ENCODE measurements around the gene SPAG16. TPM values are rescaled to one million over a fixed set of nuclear protein-coding genes. Genes with fewer than 3 reads are reported as not detected.

The SPAG16 gene
- 1 to 10 TPM; 7.7 to 8.2 TPM for total RNA-seq
- 15.3 TPM for polyA plus RNA-seq

DNA sequence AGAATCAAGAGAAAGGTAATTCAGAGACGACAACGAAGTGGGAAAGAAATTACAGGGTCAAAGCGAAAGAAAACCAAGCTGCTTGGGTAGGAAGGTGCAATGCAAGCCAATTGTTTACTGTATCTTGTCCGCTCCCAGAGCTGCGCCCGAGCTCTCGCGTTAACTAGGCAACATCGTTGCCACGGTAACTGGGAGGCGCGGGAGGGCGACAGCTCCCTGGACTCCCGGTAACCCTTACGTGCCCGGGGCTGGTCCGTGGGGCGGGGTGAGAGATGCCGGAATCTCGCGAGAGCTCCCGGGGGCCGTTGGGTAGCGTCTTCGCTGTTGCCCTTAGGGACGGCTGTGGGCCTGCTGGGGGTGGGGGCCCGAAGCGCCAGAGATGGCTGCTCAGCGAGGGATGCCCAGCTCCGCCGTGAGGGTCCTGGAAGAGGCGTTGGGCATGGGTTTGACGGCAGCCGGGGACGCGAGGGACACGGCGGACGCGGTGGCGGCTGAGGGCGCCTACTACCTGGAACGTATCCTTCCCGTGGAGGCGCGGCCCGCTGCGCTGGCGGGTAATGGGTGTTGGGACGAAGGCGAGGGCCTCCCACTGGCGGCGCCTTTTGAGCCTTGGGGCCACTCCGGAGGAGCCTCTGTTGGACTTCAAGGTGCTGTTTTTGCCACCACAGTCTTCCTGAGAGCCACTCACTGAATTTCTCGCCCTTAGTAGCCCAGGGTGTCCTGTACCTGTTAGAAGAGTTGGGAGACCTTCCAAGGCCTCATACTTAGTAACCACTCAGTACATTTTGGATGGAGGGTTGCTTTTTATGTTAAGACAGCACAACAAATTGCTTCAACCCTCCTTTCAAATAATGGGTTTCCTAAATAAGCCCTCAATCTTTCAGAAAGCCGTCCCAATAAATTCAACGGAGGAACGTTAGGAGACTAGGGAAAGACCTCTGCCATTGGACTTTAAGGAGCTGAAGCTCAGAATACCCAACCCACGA is at the start of gene SPAG16:
Gene SPAG16 (plus strand): TSS at position 360 of the 986 bp plus-strand sequence.
- Mint-ChIP-seq H3K27me3 (peaks cover 0 to 4% of the 10 kb centered on the region in 2 donors), H3K4me1 (peaks cover 31 to 54% (median 48%) of the 10 kb centered on the region in 3 donors), H3K4me3 (peak within 1 kb of the TSS; percentile 89 to 98 (median 95)), H3K27ac (peak within 1 kb of the TSS; percentile 91 to 97 (median 94)), H3K9me3 (no peaks in the 10 kb centered on the region), H3K36me3 (peaks cover 0 to 7% (median 0%) of the 10 kb centered on the region in 3 donors)
- Histone ChIP-seq H3K27me3 (ENCODE audit: insufficient read depth, low read length, poor library complexity, severe bottlenecking) (no peaks in the 10 kb centered on the region), H3K27ac (ENCODE audit: low read depth, low read length) (peak within 1 kb of the TSS; percentile 57), H3K36me3 (ENCODE audit: insufficient read depth, low read length) (no peaks in the 10 kb centered on the region), H3K4me1 (ENCODE audit: insufficient read depth, low read length) (peaks cover 14% of the 10 kb centered on the region), H3K9me3 (ENCODE audit: low read length) (no peaks in the 10 kb centered on the region), H3K4me3 (ENCODE audit: low read length) (peak within 1 kb of the TSS; percentile 82)
- ChIA-PET CTCF (interaction anchor here (1.0 to 1.5 kb wide), 3 partner anchors 24 to 1523 kb away, joined by 3 to 4 read pairs (median 3); no protein-coding TSS in a partner anchor), POLR2A (interaction anchor here (1.0 kb wide), 1 partner anchor 1524 kb away, joined by 3 read pairs; no protein-coding TSS in a partner anchor)
- peak; percentile 92 to 98 (median 95) for DNase-seq

DNA sequence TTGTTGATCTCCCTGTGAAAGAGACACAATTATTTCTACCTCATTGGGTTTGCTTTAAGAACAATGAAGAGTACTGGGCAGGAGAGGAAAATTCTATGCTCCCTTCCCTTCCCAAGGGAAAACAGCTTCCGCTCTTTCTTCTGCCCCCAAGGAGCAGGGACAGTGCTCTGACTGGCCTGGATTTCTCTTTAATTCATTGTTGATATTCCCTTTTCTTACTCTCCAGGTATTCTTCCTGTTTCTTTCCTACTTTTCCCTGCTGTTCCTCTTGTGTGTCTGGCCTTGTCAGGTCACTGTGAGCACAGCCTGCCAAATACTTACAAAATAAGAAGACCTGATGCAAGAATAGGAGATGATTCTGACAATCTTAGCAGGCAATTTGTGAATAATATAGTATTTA is 49.6 kb upstream of the SPAG16 start:
- no peaks in the 10 kb centered on the region for H3K27me3 ChIP-seq (ENCODE audit: insufficient read depth, low read length, poor library complexity, severe bottlenecking)
- no peak for DNase-seq
- no peaks in the 10 kb centered on the region for H3K36me3 Mint-ChIP-seq
- peaks cover 24 to 58% (median 27%) of the 10 kb centered on the region in 3 donors for H3K4me1 Mint-ChIP-seq
- CTCF ChIA-PET = no interaction called here
- no peaks in the 10 kb centered on the region for H3K4me1 ChIP-seq (ENCODE audit: insufficient read depth, low read length)
- peaks cover 5 to 23% of the 10 kb centered on the region in 2 donors for H3K27me3 Mint-ChIP-seq
- H3K27ac Mint-ChIP-seq = peak overlapping the region in 6 of 8 donors; percentile 1 to 69 (median 20)
- no peaks in the 10 kb centered on the region for H3K36me3 ChIP-seq (ENCODE audit: insufficient read depth, low read length)
- H3K4me3 ChIP-seq (ENCODE audit: low read length) = no peak overlapping the region
- H3K9me3 ChIP-seq (ENCODE audit: low read length) = no peaks in the 10 kb centered on the region
- H3K27ac ChIP-seq (ENCODE audit: low read depth, low read length) = no peak overlapping the region
- POLR2A ChIA-PET = no interaction called here
- H3K9me3 Mint-ChIP-seq = no peaks in the 10 kb centered on the region
- H3K4me3 Mint-ChIP-seq = peak overlapping the region in 1 of 7 donors; percentile 58

DNA sequence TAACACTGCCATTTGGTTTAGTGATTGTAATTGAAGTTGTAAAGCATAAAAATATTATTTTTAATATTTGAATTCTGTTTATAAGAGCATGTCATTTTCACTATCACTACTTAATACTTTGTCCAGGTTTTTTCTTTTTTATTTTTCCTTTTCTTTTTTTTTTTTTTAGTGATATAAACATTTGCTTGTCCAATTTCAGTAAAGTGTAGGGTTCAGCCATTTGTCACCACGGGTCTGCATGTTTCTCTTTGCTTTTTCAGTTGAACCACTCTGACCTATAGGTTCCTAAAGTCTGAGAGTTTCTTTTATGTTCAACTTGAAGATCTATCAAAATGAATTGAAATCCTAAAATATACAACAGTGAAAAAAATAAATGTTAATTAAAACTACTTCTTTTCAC is 48.5 kb upstream of the SPAG16 start:
- no peaks in the 10 kb centered on the region for H3K27me3 ChIP-seq (ENCODE audit: insufficient read depth, low read length, poor library complexity, severe bottlenecking)
- Mint-ChIP-seq H3K4me3 (no peak overlapping the region), H3K4me1 (peaks cover 24 to 61% (median 27%) of the 10 kb centered on the region in 3 donors), H3K9me3 (no peaks in the 10 kb centered on the region), H3K27ac (peak overlapping the region in 2 of 8 donors; percentile 45 to 57), H3K36me3 (no peaks in the 10 kb centered on the region), H3K27me3 (peaks cover 5 to 23% of the 10 kb centered on the region in 2 donors)
- H3K27ac ChIP-seq (ENCODE audit: low read depth, low read length) = no peak overlapping the region
- no peak for DNase-seq
- POLR2A ChIA-PET = no interaction called here
- H3K9me3 ChIP-seq (ENCODE audit: low read length) = no peaks in the 10 kb centered on the region
- CTCF ChIA-PET = no interaction called here
- no peaks in the 10 kb centered on the region for H3K4me1 ChIP-seq (ENCODE audit: insufficient read depth, low read length)
- H3K4me3 ChIP-seq (ENCODE audit: low read length) = no peak overlapping the region
- H3K36me3 ChIP-seq (ENCODE audit: insufficient read depth, low read length) = no peaks in the 10 kb centered on the region

GRCh38 chr2:213237251-213237650 is 47.0 kb upstream of the SPAG16 start:
- no peaks in the 10 kb centered on the region for H3K4me1 ChIP-seq (ENCODE audit: insufficient read depth, low read length)
- peaks cover 24 to 72% (median 31%) of the 10 kb centered on the region in 3 donors for H3K4me1 Mint-ChIP-seq
- no peaks in the 10 kb centered on the region for H3K9me3 Mint-ChIP-seq
- no peaks in the 10 kb centered on the region for H3K36me3 ChIP-seq (ENCODE audit: insufficient read depth, low read length)
- no peak overlapping the region for H3K27ac ChIP-seq (ENCODE audit: low read depth, low read length)
- no peaks in the 10 kb centered on the region for H3K27me3 ChIP-seq (ENCODE audit: insufficient read depth, low read length, poor library complexity, severe bottlenecking)
- H3K27ac Mint-ChIP-seq = peak overlapping the region in 6 of 8 donors; percentile 15 to 91 (median 48)
- POLR2A ChIA-PET = no interaction called here
- H3K4me3 ChIP-seq (ENCODE audit: low read length) = no peak overlapping the region
- H3K9me3 ChIP-seq (ENCODE audit: low read length) = no peaks in the 10 kb centered on the region
- no peak for DNase-seq
- CTCF ChIA-PET = no interaction called here
- H3K4me3 Mint-ChIP-seq = peak overlapping the region in 5 of 7 donors; percentile 5 to 71 (median 55)
- peaks cover 6 to 23% of the 10 kb centered on the region in 2 donors for H3K27me3 Mint-ChIP-seq
- H3K36me3 Mint-ChIP-seq = no peaks in the 10 kb centered on the region

GRCh38 chr2:213237787-213238186 is 46.5 kb upstream of the SPAG16 start:
- CTCF ChIA-PET = no interaction called here
- peaks cover 6 to 23% of the 10 kb centered on the region in 2 donors for H3K27me3 Mint-ChIP-seq
- peak overlapping the region in 6 of 7 donors; percentile 24 to 84 (median 60) for H3K4me3 Mint-ChIP-seq
- no peak overlapping the region for H3K27ac ChIP-seq (ENCODE audit: low read depth, low read length)
- peaks cover 20 to 67% (median 30%) of the 10 kb centered on the region in 3 donors for H3K4me1 Mint-ChIP-seq
- H3K27me3 ChIP-seq (ENCODE audit: insufficient read depth, low read length, poor library complexity, severe bottlenecking) = no peaks in the 10 kb centered on the region
- no peaks in the 10 kb centered on the region for H3K36me3 ChIP-seq (ENCODE audit: insufficient read depth, low read length)
- no peaks in the 10 kb centered on the region for H3K36me3 Mint-ChIP-seq
- POLR2A ChIA-PET = no interaction called here
- H3K9me3 ChIP-seq (ENCODE audit: low read length) = no peaks in the 10 kb centered on the region
- H3K27ac Mint-ChIP-seq = peak overlapping the region in 7 of 8 donors; percentile 6 to 91 (median 31)
- H3K4me1 ChIP-seq (ENCODE audit: insufficient read depth, low read length) = no peaks in the 10 kb centered on the region
- H3K9me3 Mint-ChIP-seq = no peaks in the 10 kb centered on the region
- DNase-seq = no peak
- no peak overlapping the region for H3K4me3 ChIP-seq (ENCODE audit: low read length)

DNA sequence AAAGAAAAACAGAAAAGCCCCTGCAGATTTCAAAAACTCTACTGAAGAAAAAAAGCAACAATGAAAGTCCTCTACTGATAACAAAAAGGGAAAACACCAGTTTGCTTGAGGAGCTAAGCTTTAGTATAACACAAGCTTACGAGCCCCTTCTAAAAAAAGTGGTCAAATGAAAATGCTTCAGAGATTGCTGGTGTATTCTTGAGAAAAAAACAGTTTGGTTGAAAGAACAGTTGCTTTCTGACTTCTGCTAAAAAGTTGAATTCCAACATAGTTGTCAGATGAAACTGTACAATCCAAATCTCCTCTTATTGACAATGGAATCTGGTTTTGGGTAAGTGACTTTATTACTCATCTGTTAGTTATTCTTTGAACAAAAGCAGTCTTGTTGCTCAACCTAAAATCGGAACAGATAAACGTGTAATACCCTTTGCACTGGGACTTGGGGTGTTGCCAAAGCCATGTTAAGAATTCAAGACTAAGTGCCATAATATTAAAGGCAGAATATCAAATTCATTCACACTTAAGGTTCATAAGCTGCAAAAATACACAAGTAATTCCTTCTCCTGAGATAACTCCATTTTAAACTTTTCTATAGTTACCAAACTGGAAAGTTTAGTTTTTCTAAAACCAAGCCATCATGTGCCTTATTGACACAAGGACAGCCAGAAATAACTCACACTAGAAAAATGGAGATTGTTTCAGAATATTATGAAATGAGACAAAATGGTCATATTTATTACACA is 45.3 kb upstream of the SPAG16 start:
- no peak overlapping the region for H3K4me3 ChIP-seq (ENCODE audit: low read length)
- POLR2A ChIA-PET = no interaction called here
- H3K4me1 Mint-ChIP-seq = peaks cover 9 to 63% (median 24%) of the 10 kb centered on the region in 3 donors
- no peaks in the 10 kb centered on the region for H3K4me1 ChIP-seq (ENCODE audit: insufficient read depth, low read length)
- H3K4me3 Mint-ChIP-seq = peak overlapping the region in 6 of 7 donors; percentile 43 to 80 (median 71)
- CTCF ChIA-PET = no interaction called here
- no peak for DNase-seq
- peaks cover 6 to 28% of the 10 kb centered on the region in 2 donors for H3K27me3 Mint-ChIP-seq
- H3K36me3 ChIP-seq (ENCODE audit: insufficient read depth, low read length) = no peaks in the 10 kb centered on the region
- H3K27ac Mint-ChIP-seq = peak overlapping the region in 6 of 8 donors; percentile 8 to 86 (median 74)
- H3K9me3 ChIP-seq (ENCODE audit: low read length) = no peaks in the 10 kb centered on the region
- H3K27ac ChIP-seq (ENCODE audit: low read depth, low read length) = no peak overlapping the region
- no peaks in the 10 kb centered on the region for H3K9me3 Mint-ChIP-seq
- no peaks in the 10 kb centered on the region for H3K27me3 ChIP-seq (ENCODE audit: insufficient read depth, low read length, poor library complexity, severe bottlenecking)
- no peaks in the 10 kb centered on the region for H3K36me3 Mint-ChIP-seq

DNA sequence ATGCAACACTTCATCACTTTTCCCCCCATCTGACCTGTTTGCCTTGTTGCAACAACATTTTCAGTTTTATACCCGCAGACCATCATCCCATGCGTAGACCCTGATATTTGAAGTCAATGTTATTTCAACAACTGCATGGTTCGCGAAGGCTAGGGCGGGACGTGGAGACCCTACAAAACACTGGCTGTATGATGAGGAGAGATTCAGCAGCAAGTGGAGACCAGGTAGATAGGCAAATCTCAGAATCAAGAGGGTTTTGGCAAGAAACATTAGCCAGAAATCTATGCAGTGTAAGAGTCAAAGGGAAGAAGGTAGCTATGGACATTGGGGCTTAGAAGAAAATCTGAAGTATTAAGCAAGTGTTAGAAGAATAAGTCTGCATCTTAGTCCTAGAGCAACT is 42.4 kb upstream of the SPAG16 start:
- H3K9me3 Mint-ChIP-seq = no peaks in the 10 kb centered on the region
- peaks cover 0 to 52% (median 14%) of the 10 kb centered on the region in 3 donors for H3K4me1 Mint-ChIP-seq
- ChIA-PET POLR2A (no interaction called here), CTCF (no interaction called here)
- Histone ChIP-seq H3K36me3 (ENCODE audit: insufficient read depth, low read length) (no peaks in the 10 kb centered on the region), H3K27ac (ENCODE audit: low read depth, low read length) (no peak overlapping the region), H3K27me3 (ENCODE audit: insufficient read depth, low read length, poor library complexity, severe bottlenecking) (no peaks in the 10 kb centered on the region), H3K4me3 (ENCODE audit: low read length) (no peak overlapping the region), H3K4me1 (ENCODE audit: insufficient read depth, low read length) (no peaks in the 10 kb centered on the region), H3K9me3 (ENCODE audit: low read length) (no peaks in the 10 kb centered on the region)
- H3K27ac Mint-ChIP-seq = peak overlapping the region in 6 of 8 donors; percentile 2 to 94 (median 68)
- peak overlapping the region in 2 of 7 donors; percentile 2 to 5 for H3K4me3 Mint-ChIP-seq
- H3K27me3 Mint-ChIP-seq = peaks cover 4 to 31% of the 10 kb centered on the region in 2 donors
- no peak for DNase-seq
- H3K36me3 Mint-ChIP-seq = no peaks in the 10 kb centered on the region

Measured in CD8-positive, alpha-beta memory T cell (primary cell).